H1 (cell line): ENCODE results near the gene ADPRM. TPM values are rescaled to one million over a fixed set of nuclear protein-coding genes. Genes with fewer than 3 reads are reported as not detected.

ENCODE experiments used
- CTCF ChIA-PET: fragments of 300-600 bp; sonication (Branson Sonifier 250); formaldehyde crosslinking; loops from one replicate; lab custom pipeline; 2021; ENCODE audit not compliant: partially characterized antibody; lab: Charles Lee
- POLR2A ChIA-PET: fragments of 300-600 bp; sonication (Branson Sonifier 250); formaldehyde crosslinking; loops from one replicate; lab custom pipeline; 2021; ENCODE audit warnings: inconsistent platforms; ENCODE audit not compliant: partially characterized antibody; lab: Charles Lee
- DNase-seq, 2 experiments: peaks; one replicate each; pipeline versions ENCODE4 v3.0.0 to v3.0.0-alpha.2; 2010 to 2022; ENCODE audit warnings: low spot score in 2 of 2, low read depth in 1 of 2, mixed read lengths in 1 of 2
- FAIRE-seq: peaks from 2 replicates; lab custom pipeline; 2011; peaks lifted over from hg19 to GRCh38; lab: Jason Lieb, UNC
- H2AFZ ChIP-seq: 2 replicates; pipeline ENCODE4 v1.8.1; 2012; ENCODE audit warnings: low read length, inconsistent platforms
- H2AK5ac ChIP-seq: 2 replicates; pipeline ENCODE4 v1.6.1; 2013; ENCODE audit warnings: low read depth, low read length
- H2BK120ac ChIP-seq: replicated peaks from 2 replicates; pipeline ENCODE3; 2013; ENCODE audit warnings: low read depth, low read length, inconsistent platforms
- H2BK12ac ChIP-seq: 2 replicates; pipeline ENCODE4 v1.6.1; 2013; ENCODE audit warnings: low read depth, low read length
- H2BK15ac ChIP-seq: 2 replicates; pipeline ENCODE4 v1.6.1; 2013; ENCODE audit warnings: low read length
- H2BK20ac ChIP-seq: 2 replicates; pipeline ENCODE4 v1.6.1; 2013; ENCODE audit warnings: low read length
- H2BK5ac ChIP-seq: 2 replicates; pipeline ENCODE4 v1.6.1; 2013; ENCODE audit warnings: low read depth, low read length
- H3K14ac ChIP-seq: 2 replicates; pipeline ENCODE4 v1.6.1; 2013; ENCODE audit warnings: inconsistent platforms; ENCODE audit not compliant: insufficient read length
- H3K18ac ChIP-seq: 2 replicates; pipeline ENCODE4 v1.6.1; 2013; ENCODE audit warnings: low read length; ENCODE audit errors: extremely low read depth
- H3K23ac ChIP-seq: 2 replicates; pipeline ENCODE4 v1.6.1; 2013; ENCODE audit warnings: inconsistent platforms; ENCODE audit not compliant: insufficient read length
- H3K23me2 ChIP-seq: 2 replicates; pipeline ENCODE4 v1.6.1; 2013; ENCODE audit warnings: low read depth, low read length
- H3K27ac ChIP-seq: 2 replicates; pipeline ENCODE4 v1.6.1; 2011; ENCODE audit warnings: low read depth, low read length, inconsistent platforms
- H3K27me3 ChIP-seq, 4 experiments: replicated peaks in 1 of 4; 1 replicate in 1 of 4; 2 replicates in 3 of 4; pipeline versions ENCODE4 v1.6.1 to v1.8.1; 2011 to 2013; ENCODE audit warnings: low read length in 3 of 4, mild to moderate bottlenecking in 3 of 4, inconsistent platforms in 2 of 4, mixed read lengths in 2 of 4, moderate library complexity in 1 of 4; ENCODE audit not compliant: control insufficient read depth in 3 of 4, insufficient read depth in 3 of 4; ENCODE audit errors: extremely low read depth in 1 of 4
- H3K36me3 ChIP-seq, 4 experiments: 2 replicates each; pipeline versions ENCODE4 v1.6.1 to v1.8.1; 2011 to 2013; ENCODE audit warnings: mild to moderate bottlenecking in 4 of 4, low read length in 3 of 4, moderate library complexity in 2 of 4, control low read depth in 1 of 4, inconsistent platforms in 1 of 4; ENCODE audit not compliant: insufficient read depth in 4 of 4, control insufficient read depth in 2 of 4
- H3K4ac ChIP-seq: replicated peaks from 2 replicates; pipeline ENCODE3; 2013; ENCODE audit warnings: low read length, low read depth, mixed read lengths, inconsistent platforms; ENCODE audit not compliant: insufficient read length
- H3K4me1 ChIP-seq, 4 experiments: replicated peaks in 1 of 4; 1 replicate in 1 of 4; 2 replicates in 3 of 4; pipeline versions ENCODE4 v1.6.1 to v1.8.1; 2011 to 2013; ENCODE audit warnings: low read length in 3 of 4, inconsistent platforms in 2 of 4, mixed read lengths in 1 of 4; ENCODE audit not compliant: insufficient read depth in 4 of 4, control insufficient read depth in 3 of 4
- H3K4me2 ChIP-seq, 2 experiments: 2 replicates each; pipeline versions ENCODE4 v1.6.1 to v1.8.1; 2011 to 2013; ENCODE audit warnings: low read depth in 2 of 2, low read length in 2 of 2, control low read depth in 1 of 2, inconsistent platforms in 1 of 2, mild to moderate bottlenecking in 1 of 2; ENCODE audit not compliant: insufficient read depth in 1 of 2
- H3K4me3 ChIP-seq, 4 experiments: fragments of 200-600, 300-600 bp in 1 of 4; sonication (generic), shearing (Covaris generic), sonication (Bioruptor Twin) in 1 of 4; 2 replicates each; pipeline versions ENCODE4 v1.5.1 to v1.8.1; 2011 to 2016; ENCODE audit warnings: low read length in 4 of 4, low read depth in 3 of 4, control low read depth in 2 of 4, inconsistent platforms in 2 of 4, mild to moderate bottlenecking in 2 of 4, mixed read lengths in 1 of 4, moderate library complexity in 1 of 4; ENCODE audit not compliant: insufficient read depth in 2 of 4; ENCODE audit errors: extremely low read depth in 1 of 4
- H3K56ac ChIP-seq: replicated peaks from 2 replicates; pipeline ENCODE3; 2013; ENCODE audit warnings: low read depth, mild to moderate bottlenecking, mixed read lengths, low read length, inconsistent platforms; ENCODE audit not compliant: insufficient read length
- H3K79me1 ChIP-seq: 2 replicates; pipeline ENCODE4 v1.6.1; 2013; ENCODE audit warnings: low read depth, low read length, control low read depth
- H3K79me2 ChIP-seq, 2 experiments: 2 replicates each; pipeline versions ENCODE4 v1.6.1 to v1.8.1; 2012 to 2013; ENCODE audit warnings: low read length in 2 of 2, mild to moderate bottlenecking in 2 of 2, inconsistent platforms in 1 of 2; ENCODE audit not compliant: insufficient read depth in 2 of 2, control insufficient read depth in 1 of 2
- H3K9ac ChIP-seq, 4 experiments: replicated peaks in 1 of 4; 1 replicate in 1 of 4; 2 replicates in 3 of 4; pipeline versions ENCODE4 v1.6.1 to v1.8.1; 2011 to 2013; ENCODE audit warnings: low read depth in 3 of 4, low read length in 3 of 4, control low read depth in 2 of 4, mild to moderate bottlenecking in 2 of 4, moderate library complexity in 2 of 4, inconsistent platforms in 1 of 4; ENCODE audit errors: extremely low read depth in 1 of 4
- H3K9me3 ChIP-seq, 2 experiments: 2 replicates each; pipeline versions ENCODE4 v1.6.1 to v1.8.1; 2012 to 2013; ENCODE audit warnings: mild to moderate bottlenecking in 2 of 2, moderate library complexity in 2 of 2, control low read depth in 1 of 2, inconsistent platforms in 1 of 2, low read depth in 1 of 2, low read length in 1 of 2, mixed read lengths in 1 of 2; ENCODE audit not compliant: insufficient read depth in 2 of 2
- H4K20me1 ChIP-seq, 2 experiments: replicated peaks in 1 of 2; 2 replicates each; pipeline versions ENCODE3 to v1.8.1; 2011 to 2013; ENCODE audit warnings: inconsistent platforms in 2 of 2, low read length in 2 of 2, mild to moderate bottlenecking in 1 of 2; ENCODE audit not compliant: insufficient read depth in 2 of 2, control insufficient read depth in 1 of 2
- H4K5ac ChIP-seq: 2 replicates; pipeline ENCODE4 v1.6.1; 2013; ENCODE audit warnings: low read length, low read depth, mixed read lengths, inconsistent platforms; ENCODE audit not compliant: insufficient read length
- H4K8ac ChIP-seq: 2 replicates; pipeline ENCODE4 v1.8.0; 2013; ENCODE audit warnings: mild to moderate bottlenecking, moderate library complexity, low read length, inconsistent platforms; ENCODE audit not compliant: insufficient read depth; ENCODE audit errors: extremely low read depth
- H4K91ac ChIP-seq: replicated peaks from 2 replicates; pipeline ENCODE3; 2013; ENCODE audit warnings: low read length, mixed read lengths, inconsistent platforms; ENCODE audit not compliant: insufficient read length
- CEBPB ChIP-seq: IDR thresholded peaks from 2 replicates; pipeline ENCODE4 v1.6.1; 2012; ENCODE audit warnings: low read depth, low read length
- CREB1 ChIP-seq: IDR thresholded peaks from 2 replicates; pipeline ENCODE4 v1.6.1; 2012; ENCODE audit warnings: inconsistent platforms
- EP300 ChIP-seq, 2 experiments: IDR thresholded peaks; 1 replicate in 1 of 2; 2 replicates in 1 of 2; pipeline ENCODE4 v1.6.1; 2011 to 2012; ENCODE audit warnings: low read depth in 2 of 2, low read length in 2 of 2, mild to moderate bottlenecking in 2 of 2, borderline replicate concordance in 1 of 2, inconsistent platforms in 1 of 2, moderate library complexity in 1 of 2
- JUND ChIP-seq: IDR thresholded peaks from 2 replicates; pipeline ENCODE4 v1.6.1; 2011; ENCODE audit warnings: mild to moderate bottlenecking, improper control_type of control experiment, low read length
- KDM5A ChIP-seq: fragments of 200-600 bp; IDR thresholded peaks from 2 replicates; pipeline ENCODE4 v1.7.1; 2012; ENCODE audit warnings: mild to moderate bottlenecking, low read length, inconsistent platforms, mixed read lengths
- MAFK ChIP-seq: IDR thresholded peaks from 2 replicates; pipeline ENCODE4 v1.6.1; 2012; ENCODE audit warnings: low read depth, mild to moderate bottlenecking, improper control_type of control experiment, low read length
- PHF8 ChIP-seq: fragments of 200-600 bp; sonication (generic); conservative IDR thresholded peaks from 2 replicates; pipeline ENCODE4 v1.7.1; 2012; ENCODE audit warnings: low read depth, mild to moderate bottlenecking, inconsistent platforms, low read length, moderate library complexity
- SIRT6 ChIP-seq: IDR thresholded peaks from one replicate; pipeline ENCODE4 v1.7.1; 2012; ENCODE audit warnings: low read length, inconsistent platforms
- SUZ12 ChIP-seq: fragments of 200-600 bp; sonication (generic); IDR thresholded peaks from 2 replicates; pipeline ENCODE4 v1.6.1; 2012; ENCODE audit warnings: mild to moderate bottlenecking, inconsistent platforms, low read length, moderate library complexity, mixed read lengths
- TCF12 ChIP-seq: IDR thresholded peaks from 2 replicates; pipeline ENCODE4 v1.6.1; 2011; ENCODE audit warnings: low read depth, mild to moderate bottlenecking, low read length
- WGBS, 2 experiments: shearing (Covaris generic) in 1 of 2; methylation state at CpG; one replicate each; pipeline versions ENCODE4 v1.1.6 to v1.1.7; 2013 to 2015; ENCODE audit warnings: low lambda C conversion rate in 2 of 2, mixed read lengths in 2 of 2, inconsistent platforms in 1 of 2, low coverage in 1 of 2, missing lambda C conversion rate in 1 of 2; ENCODE audit not compliant: insufficient replicate concordance in 2 of 2, insufficient coverage in 1 of 2, insufficient read length in 1 of 2; ENCODE audit errors: extremely low coverage in 1 of 2, missing lambda C conversion rate in 1 of 2; 5-methylcytosine and 5-hydroxymethylcytosine counted together
- polyA plus RNA-seq, 7 experiments: library from polyadenylated mRNA; depleted of rRNA in 3 of 7; stranded (reverse) in 5 of 7; unstranded in 2 of 7; fragments of >200 nt in 5 of 7; fragments of 200-250 nt in 2 of 7; gene quantifications; 1 replicate in 5 of 7; 2 replicates in 1 of 7; 4 replicates in 1 of 7; pipeline versions ENCODE4 v1.2.1 to v1.2.3, GENCODE V29; 2011 to 2013; ENCODE audit warnings: missing spikeins in 2 of 7, mixed read lengths in 2 of 7
- total RNA-seq: library from RNA; stranded (reverse); fragmentation: NEBNext Ultra II Directional; extraction: Animal tissue kit (Norgen Biotek cat#: 25700); gene quantifications from 2 replicates; pipeline ENCODE4 v1.2.1, GENCODE V29; 2021
- TF ChIP-seq, protein P1 (sequence below): IDR thresholded peaks from 2 replicates; pipeline ENCODE4 v1.6.1; 2012; ENCODE audit warnings: inconsistent platforms

Gene ADPRM
- total and polyA plus RNA-seq, 2 of the 8 experiments (the other 6 are each of a cell fraction or from before 2014, with no cell fraction given) = 6.7 to 7.9 TPM

DNA sequence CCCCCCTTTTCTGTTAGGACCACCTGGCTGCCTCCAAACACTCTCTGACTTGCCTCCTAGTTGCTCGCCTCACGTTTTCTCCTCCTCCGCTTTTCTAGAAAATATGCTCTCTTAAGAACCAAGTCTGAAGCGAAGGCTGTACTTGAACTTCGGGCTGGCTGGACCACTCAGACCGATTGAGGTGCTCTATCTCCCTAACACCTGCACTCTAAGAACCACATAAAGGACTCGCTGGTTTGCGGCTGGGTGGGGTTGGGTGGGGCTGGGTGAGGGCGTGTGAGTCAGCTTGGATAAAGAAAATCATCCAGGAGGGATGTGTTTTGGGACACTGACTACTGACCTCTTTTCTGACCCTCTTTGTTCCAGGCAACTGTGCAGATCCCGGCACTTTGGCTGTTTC, 55.3 kb downstream of the ADPRM start:
- Histone ChIP-seq H4K91ac (no peak overlapping the region), H3K27ac (no peak overlapping the region), H3K23ac (no peak overlapping the region), H3K9me3 (no peaks in the 10 kb centered on the region), H3K18ac (no peak overlapping the region), H4K5ac (no peak overlapping the region), H2AK5ac (no peak overlapping the region), H2BK20ac (no peak overlapping the region), H3K23me2 (peaks cover 4% of the 10 kb centered on the region; the same call in 1 of the 2 replicates), H3K9ac (no peak overlapping the region), H4K20me1 (no peaks in the 10 kb centered on the region), H3K4ac (no peak overlapping the region), H3K4me1 (peaks cover 7 to 24% (median 15%) of the 10 kb centered on the region in 4 experiments), H3K56ac (no peak overlapping the region), H3K36me3 (no peaks in the 10 kb centered on the region), H2BK5ac (no peak overlapping the region), H3K4me2 (no peak overlapping the region), H3K14ac (no peak overlapping the region), H2BK15ac (no peak overlapping the region), H3K79me1 (no peaks in the 10 kb centered on the region), H2BK120ac (no peak overlapping the region), H3K79me2 (no peaks in the 10 kb centered on the region), H2BK12ac (no peak overlapping the region), H4K8ac (no peak overlapping the region), H3K27me3 (no peaks in the 10 kb centered on the region), H3K4me3 (no peak overlapping the region), H2AFZ (no peak overlapping the region)
- DNase-seq (no peak), FAIRE-seq (no peak)
- WGBS, 2 experiments = 82% methylated on average over 10 of the region's 10 CpGs; no CpG with 5 or more reads in 1 of the 2 experiments
- ChIA-PET POLR2A (no interaction called here), CTCF (interaction anchor here (1.0 to 4.8 kb wide), 7 partner anchors 11 to 106 kb away, joined by 4 to 40 read pairs (median 7); no protein-coding TSS in a partner anchor)
- TF ChIP-seq MAFK = no peak
- no peak for TF ChIP-seq SUZ12
- no peak for TF ChIP-seq TCF12
- TF ChIP-seq CEBPB = no peak
- TF ChIP-seq CREB1 = no peak
- no peak for TF ChIP-seq JUND
- no peak for TF ChIP-seq SIRT6
- TF ChIP-seq PHF8 = no peak
- no peak for TF ChIP-seq EP300 (IDR thresholded peaks at IDR 0.05; ENCODE audit: borderline replicate concordance in 1 of 2, low read depth in 2 of 2, low read length in 2 of 2)
- TF ChIP-seq, protein P1, sequence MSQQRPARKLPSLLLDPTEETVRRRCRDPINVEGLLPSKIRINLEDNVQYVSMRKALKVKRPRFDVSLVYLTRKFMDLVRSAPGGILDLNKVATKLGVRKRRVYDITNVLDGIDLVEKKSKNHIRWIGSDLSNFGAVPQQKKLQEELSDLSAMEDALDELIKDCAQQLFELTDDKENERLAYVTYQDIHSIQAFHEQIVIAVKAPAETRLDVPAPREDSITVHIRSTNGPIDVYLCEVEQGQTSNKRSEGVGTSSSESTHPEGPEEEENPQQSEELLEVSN = no peak
- TF ChIP-seq KDM5A = no peak
